ENCODE results near the gene CHRNA9.

GRCh38 chr4:40355131-40355530 lies 20.0 kb downstream of the CHRNA9 start:
- TF ChIP-seq EZH2 (IDR thresholded peaks at IDR 0.05; ENCODE audit: borderline replicate concordance, insufficient read depth, low read depth, low read length, poor library complexity, severe bottlenecking) (no peak), CTCF (IDR thresholded peaks at IDR 0.05) (no peak)
